ENCODE data around the gene MYEF2.

The MYEF2 gene

DNA sequence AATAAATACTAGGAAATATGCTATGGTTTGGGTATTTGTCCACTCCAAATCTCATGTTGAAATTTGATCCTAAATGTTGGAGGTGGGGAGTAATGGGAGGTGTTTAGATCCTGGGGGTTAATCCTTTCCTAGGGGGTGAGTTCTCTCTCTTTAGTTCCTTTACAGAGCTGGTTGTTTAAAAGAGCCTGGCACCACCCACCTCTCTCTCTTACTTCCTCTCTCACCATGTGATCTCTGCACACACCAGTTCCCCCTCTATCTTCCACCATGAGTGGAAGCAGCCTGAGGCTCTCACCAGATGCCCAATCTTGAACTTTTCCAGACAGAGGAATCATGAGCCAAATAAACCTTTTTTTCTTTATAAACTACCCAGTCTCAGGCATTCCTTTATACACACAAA is 46.8 kb downstream of the MYEF2 start:
- DNase-seq (ENCODE audit: low read depth) = no peak
- no peak overlapping the region for H3K4me3 ChIP-seq (ENCODE audit: control insufficient read depth, low read depth, low read length)
- TF ChIP-seq, protein P1, sequence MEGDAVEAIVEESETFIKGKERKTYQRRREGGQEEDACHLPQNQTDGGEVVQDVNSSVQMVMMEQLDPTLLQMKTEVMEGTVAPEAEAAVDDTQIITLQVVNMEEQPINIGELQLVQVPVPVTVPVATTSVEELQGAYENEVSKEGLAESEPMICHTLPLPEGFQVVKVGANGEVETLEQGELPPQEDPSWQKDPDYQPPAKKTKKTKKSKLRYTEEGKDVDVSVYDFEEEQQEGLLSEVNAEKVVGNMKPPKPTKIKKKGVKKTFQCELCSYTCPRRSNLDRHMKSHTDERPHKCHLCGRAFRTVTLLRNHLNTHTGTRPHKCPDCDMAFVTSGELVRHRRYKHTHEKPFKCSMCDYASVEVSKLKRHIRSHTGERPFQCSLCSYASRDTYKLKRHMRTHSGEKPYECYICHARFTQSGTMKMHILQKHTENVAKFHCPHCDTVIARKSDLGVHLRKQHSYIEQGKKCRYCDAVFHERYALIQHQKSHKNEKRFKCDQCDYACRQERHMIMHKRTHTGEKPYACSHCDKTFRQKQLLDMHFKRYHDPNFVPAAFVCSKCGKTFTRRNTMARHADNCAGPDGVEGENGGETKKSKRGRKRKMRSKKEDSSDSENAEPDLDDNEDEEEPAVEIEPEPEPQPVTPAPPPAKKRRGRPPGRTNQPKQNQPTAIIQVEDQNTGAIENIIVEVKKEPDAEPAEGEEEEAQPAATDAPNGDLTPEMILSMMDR (conservative IDR thresholded peaks at IDR 0.05; ENCODE audit: control insufficient read depth, insufficient read depth, low read depth, low read length) = no peak

DNA sequence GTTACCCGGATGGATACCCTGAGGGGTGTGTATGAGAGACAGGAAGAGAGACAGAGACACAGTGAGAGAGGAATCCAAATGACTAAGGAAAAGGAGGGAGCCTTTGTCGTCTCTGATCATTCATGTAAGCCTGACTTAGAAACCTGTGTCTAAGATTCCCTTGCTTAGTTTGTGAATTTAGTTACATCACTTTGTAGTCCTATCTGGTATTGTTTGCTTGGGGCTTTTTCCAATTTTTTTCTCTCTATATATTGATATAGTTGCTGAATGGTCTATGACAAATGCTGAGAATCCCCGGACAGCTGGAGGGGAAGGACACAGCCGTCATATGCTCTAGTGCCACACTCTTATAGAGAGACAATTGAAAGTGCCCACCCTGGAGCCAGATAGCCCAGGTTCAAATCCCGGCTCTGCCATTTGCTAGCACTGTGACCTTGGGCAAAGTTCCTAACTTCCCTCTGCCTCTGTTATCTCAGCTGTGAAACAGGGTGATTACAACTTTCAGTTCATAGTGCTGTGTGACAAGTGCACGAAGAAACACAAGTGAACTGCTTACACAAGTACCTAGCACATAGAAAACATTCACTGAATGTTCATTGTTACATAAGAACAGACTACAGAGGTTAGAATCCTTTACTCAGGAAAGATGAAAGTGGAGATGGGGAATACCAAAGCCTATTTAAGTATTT is 51.3 kb downstream of the MYEF2 start:
- TF ChIP-seq, protein P1 (conservative IDR thresholded peaks at IDR 0.05; ENCODE audit: control insufficient read depth, insufficient read depth, low read depth, low read length) = no peak
- no peak overlapping the region for H3K4me3 ChIP-seq (ENCODE audit: control insufficient read depth, low read depth, low read length)
- no peak for DNase-seq (ENCODE audit: low read depth)

DNA sequence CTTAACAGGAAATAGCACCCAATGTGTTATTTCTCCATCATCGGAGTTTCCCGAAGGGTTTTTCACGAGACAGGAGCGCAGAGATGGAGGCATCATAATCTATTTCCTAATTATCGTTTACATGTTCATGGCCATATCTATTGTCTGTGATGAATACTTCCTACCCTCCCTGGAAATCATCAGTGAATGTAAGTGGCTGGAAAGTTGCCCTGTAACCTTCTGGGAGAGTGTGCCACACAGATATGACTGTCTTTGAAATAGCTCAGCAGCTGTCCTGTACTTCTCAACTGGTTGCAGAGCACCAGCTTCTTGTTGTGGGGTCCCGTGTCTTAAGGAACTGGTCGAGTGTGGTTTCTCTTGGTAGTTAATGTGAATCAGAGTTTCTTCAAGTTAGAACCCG is 56.2 kb downstream of the MYEF2 start:
- H3K4me3 ChIP-seq (ENCODE audit: control insufficient read depth, low read depth, low read length) = no peak overlapping the region
- TF ChIP-seq, protein P1 (conservative IDR thresholded peaks at IDR 0.05; ENCODE audit: control insufficient read depth, insufficient read depth, low read depth, low read length) = no peak
- DNase-seq (ENCODE audit: low read depth) = no peak

DNA sequence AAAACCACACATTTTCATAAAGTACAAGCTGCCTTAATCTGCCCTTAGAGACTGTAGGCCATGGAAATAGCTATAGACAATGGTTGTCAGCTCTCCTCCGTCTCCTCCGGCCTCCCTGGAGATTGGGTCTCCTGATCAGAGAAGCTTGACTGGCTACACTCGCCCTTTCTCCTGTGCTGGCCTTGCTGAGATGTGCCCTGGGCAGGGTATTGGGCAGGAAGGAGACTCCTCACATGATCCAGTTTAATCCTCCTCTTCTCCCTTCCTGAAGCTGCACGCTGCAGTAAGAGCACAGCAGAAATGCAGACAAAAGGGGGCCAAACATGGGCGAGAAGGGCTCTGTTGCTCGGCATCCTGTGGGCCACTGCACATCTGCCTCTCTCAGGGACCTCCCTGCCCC is 57.4 kb downstream of the MYEF2 start, which contains the start of gene SLC24A5:
SLC24A5 (plus strand) TSS at position 246 of the 400 bp plus-strand sequence; CDS start at position 301, 55 bp downstream.
- H3K4me3 ChIP-seq (ENCODE audit: control insufficient read depth, low read depth, low read length) = no peak within 1 kb of the TSS
- DNase-seq (ENCODE audit: low read depth) = no peak
- TF ChIP-seq, protein P1 (conservative IDR thresholded peaks at IDR 0.05; ENCODE audit: control insufficient read depth, insufficient read depth, low read depth, low read length) = no peak

DNA sequence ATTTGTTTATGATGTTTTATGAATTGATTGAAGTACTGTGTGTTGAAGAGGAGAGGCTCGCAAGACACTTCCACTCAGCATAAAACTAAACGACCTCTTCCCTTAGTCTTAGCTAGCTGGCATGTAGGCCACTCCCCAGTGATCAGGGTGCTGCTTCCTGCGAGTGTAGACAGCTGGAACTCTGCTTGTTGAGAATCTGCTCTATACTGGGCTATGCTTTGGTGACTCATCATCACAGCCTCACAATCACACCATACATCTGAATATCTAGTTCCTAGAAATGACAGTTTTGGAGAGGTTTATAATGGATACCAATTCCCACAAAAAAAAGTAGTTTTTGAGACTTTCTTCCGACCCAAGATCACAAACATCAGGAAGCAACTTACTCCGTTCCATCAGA is 58.8 kb downstream of the MYEF2 start:
- TF ChIP-seq, protein P1 (conservative IDR thresholded peaks at IDR 0.05; ENCODE audit: control insufficient read depth, insufficient read depth, low read depth, low read length) = no peak
- H3K4me3 ChIP-seq (ENCODE audit: control insufficient read depth, low read depth, low read length) = no peak overlapping the region
- DNase-seq (ENCODE audit: low read depth) = no peak

DNA sequence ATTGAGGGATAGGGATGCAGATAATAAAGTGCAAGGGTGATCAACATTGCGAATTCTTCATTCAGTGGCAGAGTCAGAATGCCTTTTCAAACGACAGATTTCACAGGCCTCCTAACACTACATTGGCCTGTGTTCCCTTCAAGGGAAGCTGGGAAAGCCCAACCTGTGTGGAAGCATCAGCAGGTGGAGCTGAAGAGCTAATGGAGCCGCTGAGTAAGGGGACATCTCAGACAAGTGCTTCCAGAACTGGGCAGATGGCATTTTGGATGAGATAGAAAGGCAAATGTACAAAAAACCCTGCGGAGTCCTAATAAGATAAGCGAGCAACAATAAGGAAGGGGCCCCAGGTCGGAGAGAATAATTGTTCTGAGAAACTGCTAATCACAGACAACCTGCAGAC is 65.9 kb downstream of the MYEF2 start:
- TF ChIP-seq, protein P1 (conservative IDR thresholded peaks at IDR 0.05; ENCODE audit: control insufficient read depth, insufficient read depth, low read depth, low read length) = peak; percentile 24
- DNase-seq (ENCODE audit: low read depth) = peak; percentile 15
- H3K4me3 ChIP-seq (ENCODE audit: control insufficient read depth, low read depth, low read length) = no peak overlapping the region
